H9 (cell line): ENCODE data around the gene GJB5. TPM values are rescaled to one million over a fixed set of nuclear protein-coding genes. Genes with fewer than 3 reads are reported as not detected.

ENCODE experiments used
- DNase-seq: peaks from one replicate; pipeline ENCODE4 v3.0.0-alpha.2; 2017
- H2AFZ ChIP-seq: one replicate; pipeline ENCODE4 v1.6.1; 2013; ENCODE audit warnings: mild to moderate bottlenecking, low read length, control low read depth, moderate library complexity
- H2AK5ac ChIP-seq: 2 replicates; pipeline ENCODE4 v1.6.1; 2013; ENCODE audit warnings: low read length, control low read depth, mixed read lengths; ENCODE audit not compliant: insufficient read length
- H2BK120ac ChIP-seq: one replicate; pipeline ENCODE4 v1.6.1; 2013; ENCODE audit warnings: low read depth, mild to moderate bottlenecking, low read length, control low read depth, inconsistent platforms; ENCODE audit not compliant: poor library complexity, severe bottlenecking
- H2BK12ac ChIP-seq: 2 replicates; pipeline ENCODE4 v1.6.1; 2013; ENCODE audit warnings: low read length, control low read depth, mixed read lengths, low read depth; ENCODE audit not compliant: insufficient read length
- H2BK15ac ChIP-seq: 2 replicates; pipeline ENCODE4 v1.6.1; 2013; ENCODE audit warnings: low read depth, low read length, control low read depth
- H2BK20ac ChIP-seq: one replicate; pipeline ENCODE4 v1.6.1; 2013; ENCODE audit warnings: low read depth, mild to moderate bottlenecking, low read length, control low read depth, inconsistent platforms; ENCODE audit not compliant: poor library complexity, severe bottlenecking
- H2BK5ac ChIP-seq: 2 replicates; pipeline ENCODE4 v1.6.1; 2013; ENCODE audit warnings: low read length, control low read depth, mixed read lengths; ENCODE audit not compliant: insufficient read length
- H3K14ac ChIP-seq: 2 replicates; pipeline ENCODE4 v1.6.1; 2013; ENCODE audit warnings: low read length, control low read depth; ENCODE audit not compliant: insufficient read depth
- H3K18ac ChIP-seq: 2 replicates; pipeline ENCODE4 v1.6.1; 2013; ENCODE audit warnings: low read depth, mild to moderate bottlenecking, mixed read lengths, low read length, control low read depth; ENCODE audit not compliant: insufficient read length
- H3K23ac ChIP-seq: 2 replicates; pipeline ENCODE4 v1.6.1; 2013; ENCODE audit warnings: low read length, control low read depth, mixed read lengths, low read depth; ENCODE audit not compliant: insufficient read length
- H3K23me2 ChIP-seq: 2 replicates; pipeline ENCODE4 v1.6.1; 2013; ENCODE audit warnings: low read depth, mild to moderate bottlenecking, mixed read lengths, low read length, control low read depth; ENCODE audit not compliant: insufficient read length, poor library complexity, severe bottlenecking
- H3K27ac ChIP-seq: 2 replicates; pipeline ENCODE4 v1.5.1; 2013; ENCODE audit warnings: low read length, control low read depth, mixed read lengths, low read depth; ENCODE audit not compliant: insufficient read length
- H3K27me3 ChIP-seq: 2 replicates; pipeline ENCODE4 v1.6.1; 2013; ENCODE audit warnings: low read length, control low read depth, inconsistent platforms; ENCODE audit not compliant: insufficient read depth
- H3K4ac ChIP-seq: 2 replicates; pipeline ENCODE4 v1.6.1; 2013; ENCODE audit warnings: low read depth, mild to moderate bottlenecking, control low read depth, inconsistent platforms, low read length, moderate library complexity
- H3K4me1 ChIP-seq: 2 replicates; pipeline ENCODE4 v1.6.1; 2013; ENCODE audit warnings: low read length, control low read depth, inconsistent platforms; ENCODE audit not compliant: insufficient read depth
- H3K4me2 ChIP-seq: 2 replicates; pipeline ENCODE4 v1.6.1; 2013; ENCODE audit warnings: low read length, control low read depth, mixed read lengths; ENCODE audit not compliant: insufficient read length, insufficient read depth
- H3K56ac ChIP-seq: 2 replicates; pipeline ENCODE4 v1.6.1; 2013; ENCODE audit warnings: low read depth, mild to moderate bottlenecking, mixed read lengths, low read length, control low read depth; ENCODE audit not compliant: insufficient read length
- H3K79me1 ChIP-seq: 2 replicates; pipeline ENCODE4 v1.6.1; 2013; ENCODE audit warnings: low read depth, mild to moderate bottlenecking, moderate library complexity, low read length, control low read depth, inconsistent platforms; ENCODE audit not compliant: insufficient read depth, poor library complexity, severe bottlenecking
- H3K79me2 ChIP-seq: 2 replicates; pipeline ENCODE4 v1.6.1; 2013; ENCODE audit warnings: low read length, control low read depth, inconsistent platforms; ENCODE audit not compliant: insufficient read depth
- H3K9ac ChIP-seq: 2 replicates; pipeline ENCODE4 v1.6.1; 2013; ENCODE audit warnings: low read length, control low read depth, mixed read lengths; ENCODE audit not compliant: insufficient read length; ENCODE audit errors: extremely low read depth
- H3K9me3 ChIP-seq: one replicate; pipeline ENCODE4 v1.6.1; 2013; ENCODE audit warnings: low read depth, low read length, inconsistent platforms; ENCODE audit not compliant: control insufficient read depth
- H3T11ph ChIP-seq: one replicate; pipeline ENCODE4 v1.6.1; 2013; ENCODE audit warnings: mild to moderate bottlenecking, low read length, control low read depth, inconsistent platforms
- H4K20me1 ChIP-seq: one replicate; pipeline ENCODE4 v1.6.1; 2013; ENCODE audit not compliant: control insufficient read depth, insufficient read length, insufficient read depth
- H4K5ac ChIP-seq: 2 replicates; pipeline ENCODE4 v1.6.1; 2013; ENCODE audit warnings: low read depth, mild to moderate bottlenecking, mixed read lengths, low read length, control low read depth; ENCODE audit not compliant: insufficient read length
- H4K8ac ChIP-seq: replicated peaks from 2 replicates; pipeline ENCODE4 v1.6.1; 2013; ENCODE audit warnings: low read length, control low read depth, mixed read lengths, low read depth; ENCODE audit not compliant: insufficient read length
- H4K91ac ChIP-seq: 2 replicates; pipeline ENCODE4 v1.6.1; 2013; ENCODE audit warnings: low read depth, mild to moderate bottlenecking, moderate library complexity, mixed read lengths, low read length, control low read depth; ENCODE audit not compliant: insufficient read length
- H3K27ac Mint-ChIP-seq, 3 experiments: 2 replicates in 2 of 3; 3 replicates in 1 of 3; pipeline ENCODE4 v1.8.0; 2020 to 2021; ENCODE audit warnings: mixed read lengths in 3 of 3, mild to moderate bottlenecking in 1 of 3, moderate library complexity in 1 of 3
- H3K27me3 Mint-ChIP-seq: 2 replicates; pipeline ENCODE4 v1.8.0; 2021; ENCODE audit warnings: low read depth, mild to moderate bottlenecking, moderate library complexity, mixed read lengths
- H3K36me3 Mint-ChIP-seq, 3 experiments: 2 replicates in 2 of 3; 3 replicates in 1 of 3; pipeline ENCODE4 v1.8.0; 2020 to 2021; ENCODE audit warnings: low read depth in 3 of 3, mixed read lengths in 3 of 3; ENCODE audit not compliant: insufficient read depth in 1 of 3
- H3K4me1 Mint-ChIP-seq, 2 experiments: 2 replicates each; pipeline ENCODE4 v1.8.0; 2020; ENCODE audit warnings: mixed read lengths in 2 of 2
- H3K4me3 Mint-ChIP-seq, 2 experiments: 2 replicates in 1 of 2; 3 replicates in 1 of 2; pipeline ENCODE4 v1.8.0; 2020 to 2021; ENCODE audit warnings: mild to moderate bottlenecking in 2 of 2, mixed read lengths in 2 of 2, moderate library complexity in 1 of 2
- H3K9me3 Mint-ChIP-seq, 2 experiments: 2 replicates in 1 of 2; 3 replicates in 1 of 2; pipeline ENCODE4 v1.8.0; 2020; ENCODE audit warnings: mild to moderate bottlenecking in 2 of 2, mixed read lengths in 2 of 2, moderate library complexity in 1 of 2
- WGBS: extraction: QIAGEN DNeasy Blood & Tissue Kit; methylation state at CpG from one replicate; pipeline ENCODE4 v1.1.7; 2013; ENCODE audit warnings: missing lambda C conversion rate, low lambda C conversion rate, mixed read lengths; ENCODE audit not compliant: insufficient read length; ENCODE audit errors: extremely low coverage; 5-methylcytosine and 5-hydroxymethylcytosine counted together
- total RNA-seq: library from RNA; stranded (reverse); gene quantifications from 2 replicates; pipeline ENCODE4 v1.2.1, GENCODE V29; 2021
- TF ChIP-seq, protein P1 (sequence below): fragments of 200-600 bp; sonication (generic); conservative IDR thresholded peaks from 3 replicates; pipeline ENCODE4 v1.8.0; 2021; ENCODE audit warnings: antibody characterized with exemption, mild to moderate bottlenecking

The GJB5 gene
- total RNA-seq, 1 experiment from 2014 or later, result 0.22 TPM

DNA sequence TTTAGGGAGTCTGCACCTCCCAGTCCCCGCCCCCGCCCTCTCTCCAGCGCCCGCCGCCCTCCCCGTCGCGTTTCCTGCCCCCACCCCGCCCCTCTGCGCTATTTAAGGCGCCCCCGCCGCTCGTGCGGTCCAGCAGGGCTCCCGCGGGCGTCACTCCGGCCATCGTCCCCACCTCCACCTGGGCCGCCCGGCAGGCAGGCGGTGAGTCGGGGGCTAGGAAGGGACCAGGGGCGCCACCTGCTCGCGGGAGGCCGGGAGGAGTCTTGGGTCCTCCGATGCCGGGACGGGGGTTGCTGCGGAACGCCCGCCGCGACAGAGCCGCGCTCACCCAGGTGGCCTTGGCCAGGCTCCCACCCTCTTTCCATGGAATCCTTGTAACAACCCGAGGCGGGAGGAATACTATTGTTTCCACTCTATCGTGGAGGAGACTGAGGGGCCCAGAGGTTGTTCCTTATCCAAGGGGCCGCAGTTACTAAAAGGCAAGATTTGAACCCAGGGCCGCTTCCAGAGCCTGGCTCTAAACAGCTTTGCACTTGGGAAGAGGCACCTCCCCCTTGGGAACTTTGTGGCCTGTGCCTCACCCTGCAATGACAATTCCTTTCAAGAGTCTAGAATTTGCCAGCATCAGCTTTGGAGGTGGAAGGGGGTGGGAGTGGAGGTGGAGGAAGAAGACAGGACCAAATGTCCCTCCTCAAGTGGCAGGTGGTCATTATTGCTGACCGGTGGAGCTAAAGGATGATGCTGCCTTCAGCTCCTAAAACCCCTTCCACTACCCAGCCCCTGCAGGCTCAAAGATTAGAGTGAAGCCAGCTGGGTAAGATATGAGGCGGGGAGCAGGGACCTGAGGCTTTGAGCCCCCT lies 38.3 kb downstream of the GJB5 start, which contains the start of gene GJA4:
TSS of gene GJA4 (plus strand) at position 132 of the 860 bp plus-strand sequence. CDS start 1,215 bp downstream, outside the sequence.
- Mint-ChIP-seq H3K27ac (peak within 1 kb of the TSS in 1 of 3 experiments; percentile 94; a peak in 1 of 7 replicates), H3K36me3 (no peaks in the 10 kb centered on the region; a peak in 2 of 7 replicates), H3K4me3 (peak within 1 kb of the TSS; percentile 60 to 79), H3K4me1 (peaks cover 18 to 21% of the 10 kb centered on the region in 2 experiments), H3K9me3 (no peaks in the 10 kb centered on the region; a peak in 2 of 5 replicates), H3K27me3 (peaks cover 43% of the 10 kb centered on the region)
- DNase-seq, result no peak
- H3K27me3 ChIP-seq, result no peaks in the 10 kb centered on the region; the same call in 1 of the 2 replicates
- no peaks in the 10 kb centered on the region for H4K20me1 ChIP-seq
- WGBS, result no CpG with 5 or more reads among the region's 45 CpGs
- no peak within 1 kb of the TSS for H4K5ac ChIP-seq
- peak within 1 kb of the TSS; percentile 50; the same call in 1 of the 2 replicates for H3K14ac ChIP-seq
- no peak within 1 kb of the TSS for H3K27ac ChIP-seq
- H3K4me1 ChIP-seq, result peaks cover 1% of the 10 kb centered on the region; the same call in 1 of the 2 replicates
- H3K4ac ChIP-seq, result no peak within 1 kb of the TSS
- H3T11ph ChIP-seq, result no peak within 1 kb of the TSS
- no peak within 1 kb of the TSS for H2AFZ ChIP-seq
- no peak within 1 kb of the TSS for H3K23ac ChIP-seq
- no peak within 1 kb of the TSS for H4K91ac ChIP-seq
- no peak within 1 kb of the TSS for H2BK15ac ChIP-seq
- no peaks in the 10 kb centered on the region for H3K9me3 ChIP-seq
- H2AK5ac ChIP-seq, result no peak within 1 kb of the TSS
- H3K79me2 ChIP-seq, result no peaks in the 10 kb centered on the region
- no peak within 1 kb of the TSS for H4K8ac ChIP-seq
- TF ChIP-seq, protein P1, sequence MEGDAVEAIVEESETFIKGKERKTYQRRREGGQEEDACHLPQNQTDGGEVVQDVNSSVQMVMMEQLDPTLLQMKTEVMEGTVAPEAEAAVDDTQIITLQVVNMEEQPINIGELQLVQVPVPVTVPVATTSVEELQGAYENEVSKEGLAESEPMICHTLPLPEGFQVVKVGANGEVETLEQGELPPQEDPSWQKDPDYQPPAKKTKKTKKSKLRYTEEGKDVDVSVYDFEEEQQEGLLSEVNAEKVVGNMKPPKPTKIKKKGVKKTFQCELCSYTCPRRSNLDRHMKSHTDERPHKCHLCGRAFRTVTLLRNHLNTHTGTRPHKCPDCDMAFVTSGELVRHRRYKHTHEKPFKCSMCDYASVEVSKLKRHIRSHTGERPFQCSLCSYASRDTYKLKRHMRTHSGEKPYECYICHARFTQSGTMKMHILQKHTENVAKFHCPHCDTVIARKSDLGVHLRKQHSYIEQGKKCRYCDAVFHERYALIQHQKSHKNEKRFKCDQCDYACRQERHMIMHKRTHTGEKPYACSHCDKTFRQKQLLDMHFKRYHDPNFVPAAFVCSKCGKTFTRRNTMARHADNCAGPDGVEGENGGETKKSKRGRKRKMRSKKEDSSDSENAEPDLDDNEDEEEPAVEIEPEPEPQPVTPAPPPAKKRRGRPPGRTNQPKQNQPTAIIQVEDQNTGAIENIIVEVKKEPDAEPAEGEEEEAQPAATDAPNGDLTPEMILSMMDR, result no peak
- no peak within 1 kb of the TSS for H3K56ac ChIP-seq
- no peak within 1 kb of the TSS for H2BK12ac ChIP-seq
- H2BK5ac ChIP-seq, result no peak within 1 kb of the TSS
- no peak within 1 kb of the TSS for H2BK120ac ChIP-seq
- H3K23me2 ChIP-seq, result no peaks in the 10 kb centered on the region
- no peak within 1 kb of the TSS for H3K18ac ChIP-seq
- H3K4me2 ChIP-seq, result peak within 1 kb of the TSS; percentile 17
- no peak within 1 kb of the TSS for H3K9ac ChIP-seq
- H2BK20ac ChIP-seq, result no peak within 1 kb of the TSS
- H3K79me1 ChIP-seq, result no peaks in the 10 kb centered on the region
